ENCODE data around the gene CCNJL. TPM values are rescaled to one million over a fixed set of nuclear protein-coding genes. Genes with fewer than 3 reads are reported as not detected.
"Not testable (repeated sequence)": the region's sequence is repeated elsewhere in the genome, so short reads cannot be mapped to it uniquely, and the experiment has no call there.

The CCNJL gene
- total and polyA plus RNA-seq, 2 of the 8 experiments (the other 6 are each of a cell fraction or from before 2014, with no cell fraction given) = 34.6 to 44.7 TPM

- TF ChIP-seq EZH2 (IDR thresholded peaks at IDR 0.05; ENCODE audit: low read depth, low read length, severe bottlenecking) (no peak), TCF12 (IDR thresholded peaks at IDR 0.05; ENCODE audit: low read depth, low read length) (no peak), EGR1 (IDR thresholded peaks at IDR 0.05; ENCODE audit: borderline replicate concordance, low read depth, low read length) (no peak), ATF3 (IDR thresholded peaks at IDR 0.05; ENCODE audit: insufficient read depth, low read depth, low read length) (no peak)
Measured at GRCh38 chr5:160250226-160250625, 62.1 kb downstream of the CCNJL start (continued).

- H2BK15ac ChIP-seq (ENCODE audit: low read length); H2AFZ ChIP-seq (ENCODE audit: low read length); H3K9me3 ChIP-seq (ENCODE audit: insufficient read depth in 2 of 2, low read depth in 1 of 2, low read length in 1 of 2); H3K23ac ChIP-seq (ENCODE audit: insufficient read length); H4K5ac ChIP-seq (ENCODE audit: insufficient read length, low read depth, low read length); H3K27me3 ChIP-seq (replicated peaks in 1 of 4; ENCODE audit: control insufficient read depth in 3 of 4, extremely low read depth in 1 of 4, insufficient read depth in 3 of 4, low read length in 3 of 4); H3K18ac ChIP-seq (ENCODE audit: extremely low read depth, low read length); H4K20me1 ChIP-seq (replicated peaks in 1 of 2; ENCODE audit: control insufficient read depth in 1 of 2, insufficient read depth in 2 of 2, low read length in 2 of 2); H3K4me1 ChIP-seq (replicated peaks in 1 of 4; ENCODE audit: control insufficient read depth in 3 of 4, insufficient read depth in 4 of 4, low read length in 3 of 4); H3K23me2 ChIP-seq (ENCODE audit: low read depth, low read length); H3K14ac ChIP-seq (ENCODE audit: insufficient read length); H3K79me1 ChIP-seq (ENCODE audit: low read depth, low read length); H2BK20ac ChIP-seq (ENCODE audit: low read length); H3K4me2 ChIP-seq (ENCODE audit: insufficient read depth in 1 of 2, low read depth in 2 of 2, low read length in 2 of 2); H2BK5ac ChIP-seq (ENCODE audit: low read depth, low read length); H3K4me3 ChIP-seq (ENCODE audit: extremely low read depth in 1 of 4, insufficient read depth in 2 of 4, low read depth in 3 of 4, low read length in 4 of 4); H2BK120ac ChIP-seq (replicated peaks; ENCODE audit: low read depth, low read length); H2BK12ac ChIP-seq (ENCODE audit: low read depth, low read length); H2AK5ac ChIP-seq (ENCODE audit: low read depth, low read length); H3K4ac ChIP-seq (replicated peaks; ENCODE audit: insufficient read length, low read depth, low read length); H3K79me2 ChIP-seq (ENCODE audit: control insufficient read depth in 1 of 2, insufficient read depth in 2 of 2, low read length in 2 of 2); H4K8ac ChIP-seq (ENCODE audit: extremely low read depth, insufficient read depth, low read length); H4K91ac ChIP-seq (replicated peaks; ENCODE audit: insufficient read length, low read length); H3K27ac ChIP-seq (ENCODE audit: low read depth, low read length); H3K9ac ChIP-seq (replicated peaks in 1 of 4; ENCODE audit: extremely low read depth in 1 of 4, low read depth in 3 of 4, low read length in 3 of 4); H3K56ac ChIP-seq (replicated peaks; ENCODE audit: insufficient read length, low read depth, low read length); DNase-seq (ENCODE audit: low read depth in 1 of 2, low spot score in 2 of 2); FAIRE-seq: not testable (repeated sequence)
- ChIA-PET CTCF (ENCODE audit: partially characterized antibody) (interaction anchor here (0.6 to 29.3 kb wide), 6 partner anchors 14 to 97 kb away, joined by 3 to 362 read pairs (median 12); no protein-coding TSS in a partner anchor), POLR2A (ENCODE audit: partially characterized antibody) (interaction anchor here (1.3 to 3.0 kb wide), 2 partner anchors 12 to 17 kb away, joined by 6 to 7 read pairs; no protein-coding TSS in a partner anchor)
- 100% methylated on average over 1 of the region's 1 CpG; no CpG with 5 or more reads in 1 of the 2 experiments for WGBS, 2 experiments (ENCODE audit: extremely low coverage in 1 of 2, insufficient coverage in 1 of 2, insufficient read length in 1 of 2, insufficient replicate concordance in 2 of 2, low coverage in 1 of 2, low lambda C conversion rate in 2 of 2, missing lambda C conversion rate in 1 of 2)
- H3K36me3 ChIP-seq (ENCODE audit: control insufficient read depth in 2 of 4, insufficient read depth in 4 of 4, low read length in 3 of 4) = peaks cover 13 to 29% (median 24%) of the 10 kb centered on the region in 4 experiments; a peak in 6 of 8 replicates
Measured at GRCh38 chr5:160249570-160249969, 62.8 kb downstream of the CCNJL start.

Data from H1 (cell line).